Left ventricle myocardium superior (tissue), 1 donor: ENCODE results near the gene CALHM5. TPM values are rescaled to one million over a fixed set of nuclear protein-coding genes. Genes with fewer than 3 reads are reported as not detected.

Experiments used
- ATAC-seq: fragments of 200-7000 bp; cut with Tn5 transposase; one replicate; pipeline ENCODE4 v1.9.1; 2020; ENCODE audit warnings: mild to moderate bottlenecking, moderate library complexity
- DNase-seq: peaks from one replicate; pipeline ENCODE4 v3.0.0-alpha.2; 2020
- intact Hi-C: fragments of 100-400 bp; cut with micrococcal nuclease; formaldehyde crosslinking; loops from one replicate; pipeline ENCODE4 v1.11.0; 2022
- total RNA-seq: library from RNA; stranded (reverse); fragmentation: NEBNext Ultra II Directional; extraction: Animal tissue kit (Norgen Biotek cat#: 25700); gene quantifications from one replicate; pipeline ENCODE4 v1.2.1, GENCODE V29; 2021
- donor health status: DM: no; HTN: yes; CAD: no; lungs with severe emphysema.

CALHM5 gene
- total RNA-seq, 1 donor from 2014 or later = 2.4 TPM

DNA sequence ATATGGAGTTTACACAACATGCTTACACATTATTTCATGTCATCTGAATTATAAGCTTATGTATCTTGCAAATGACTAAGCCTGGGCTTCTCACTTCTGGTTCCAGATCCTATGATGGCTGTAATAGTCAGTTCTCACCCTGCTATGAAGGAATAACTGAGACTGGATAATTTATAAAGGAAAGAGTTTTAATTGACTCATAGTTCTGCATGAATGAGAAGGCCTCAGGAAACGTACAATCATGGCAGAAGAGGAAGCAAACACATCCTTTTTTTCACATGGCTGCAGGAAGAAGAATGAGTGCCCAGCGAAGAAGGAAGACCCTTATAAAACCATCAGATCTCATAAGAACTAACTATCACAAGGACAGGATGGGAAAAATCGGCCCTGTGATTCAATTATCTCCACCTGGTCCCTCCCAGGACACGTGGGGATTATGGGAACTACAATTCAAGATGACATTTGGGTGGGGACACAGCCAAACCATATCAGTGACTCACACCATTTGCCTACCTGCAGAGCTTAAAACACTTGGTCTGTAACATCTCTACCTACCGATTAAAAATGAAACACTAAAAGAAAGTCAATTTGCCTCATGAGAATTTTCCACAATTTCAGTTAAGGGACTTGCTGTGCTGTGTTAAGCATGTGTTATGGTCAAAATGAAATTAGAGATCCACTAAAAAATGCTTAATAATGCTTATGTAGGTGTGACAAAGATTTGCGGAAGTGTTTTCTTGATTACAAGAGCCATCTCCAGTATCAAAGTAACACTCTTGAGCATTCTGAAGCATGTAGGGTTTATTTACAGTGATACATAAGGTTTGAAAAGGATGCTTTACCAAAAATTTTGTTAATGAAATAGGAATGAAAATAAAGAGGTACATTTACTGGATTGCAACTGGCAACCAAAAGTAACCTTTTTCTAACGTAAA, 57.6 kb downstream of the CALHM5 start:
- DNase-seq = no peak
- intact Hi-C loops = no loop called here
- no peak for ATAC-seq

DNA sequence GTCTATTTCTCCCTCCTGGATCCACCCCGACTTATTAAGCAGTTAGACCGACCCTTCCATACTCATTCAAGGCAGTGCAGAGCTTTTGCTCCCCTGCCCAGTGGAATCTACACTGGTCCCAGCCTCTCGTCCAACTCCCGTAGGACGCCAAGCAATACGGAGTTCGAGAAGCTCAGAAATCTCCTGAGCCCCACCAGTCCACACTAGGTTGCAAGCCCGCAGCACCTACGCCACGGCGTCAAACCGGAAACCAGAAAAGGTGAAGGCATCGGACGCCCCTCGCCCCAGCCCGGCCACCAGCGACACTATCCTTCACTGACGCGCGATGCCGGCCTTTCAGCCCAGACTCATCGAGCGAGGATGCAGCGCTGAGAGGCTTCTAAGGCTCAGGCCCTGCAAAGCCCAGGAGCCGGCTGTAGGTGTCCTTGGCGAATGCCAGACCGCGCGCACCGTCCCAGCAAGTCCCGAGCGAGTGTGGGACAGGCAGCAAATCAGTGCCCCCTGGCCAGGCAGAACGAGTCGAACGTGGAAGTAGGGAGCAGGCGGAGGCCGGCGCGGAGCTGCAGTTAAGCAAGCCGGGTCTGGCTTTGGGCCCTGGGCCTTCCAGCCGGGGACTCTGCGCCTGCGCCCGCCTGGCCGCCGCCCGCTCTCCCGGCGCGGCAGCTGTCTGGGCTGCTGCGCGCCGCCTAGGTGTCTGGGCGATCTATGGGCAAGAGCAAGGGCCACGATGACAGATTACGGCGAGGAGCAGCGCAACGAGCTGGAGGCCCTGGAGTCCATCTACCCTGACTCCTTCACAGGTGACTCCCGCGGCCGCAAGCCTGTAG, 59.6 kb downstream of the CALHM5 start, which contains the start of gene RWDD1:
Gene RWDD1, plus strand, starts transcription at position 649 of the 827 bp plus-strand sequence. Its CDS starts 79 bp downstream, at position 728.
- peak; percentile 98 for ATAC-seq
- peak; percentile 100 for DNase-seq
- intact Hi-C loops = no loop called here

DNA sequence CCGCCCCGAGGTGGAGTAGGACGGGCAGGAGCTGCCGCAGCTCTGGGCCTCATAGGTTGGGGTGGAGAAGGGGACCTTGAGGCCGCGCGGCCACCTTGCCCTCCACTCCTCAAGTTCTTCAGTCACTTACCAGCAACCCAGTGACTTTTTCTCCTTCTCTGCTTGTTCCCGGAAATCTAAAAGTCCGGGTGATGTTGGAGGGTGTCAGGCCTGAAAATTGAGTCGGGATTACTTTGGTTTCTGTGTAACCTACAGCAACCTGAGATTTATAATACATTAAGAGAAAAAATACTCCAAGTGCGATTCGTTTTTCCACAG, 60.2 kb downstream of the CALHM5 start:
- ATAC-seq = no peak
- intact Hi-C loops = no loop called here
- DNase-seq = no peak

- intact Hi-C loops = no loop called here
- DNase-seq (peak; percentile 37), ATAC-seq (peak; percentile 42)
Observed at GRCh38 chr6:116572162-116572561, 60.7 kb downstream of the CALHM5 start.

Other genes starting within 250 kb of the CALHM5 start
- gene TSPYL1, start 231.7 kb upstream of the CALHM5 start, total RNA-seq = 96.8 TPM
- gene DSE, start 140.7 kb upstream of the CALHM5 start, total RNA-seq = 12.7 TPM
- gene CALHM6, start 50.3 kb upstream of the CALHM5 start, total RNA-seq = 1.2 TPM
- 0.40 TPM for gene TRAPPC3L, start 34.0 kb downstream of the CALHM5 start, total RNA-seq
- gene CALHM4, start 42.1 kb downstream of the CALHM5 start, total RNA-seq = 0.32 TPM
- gene RWDD1, start 59.9 kb downstream of the CALHM5 start, total RNA-seq = 72.4 TPM
- 0.17 TPM for gene RSPH4A, start 104.8 kb downstream of the CALHM5 start, total RNA-seq
- gene ZUP1, start 157.1 kb downstream of the CALHM5 start, total RNA-seq = 3.8 TPM
- gene KPNA5, start 169.6 kb downstream of the CALHM5 start, total RNA-seq = 7.2 TPM